Body of pancreas (tissue), 4 donors: ENCODE data around the gene GNAI2. TPM values are rescaled to one million over a fixed set of nuclear protein-coding genes. Genes with fewer than 3 reads are reported as not detected.
"Not testable (repeated sequence)": the region's sequence is repeated elsewhere in the genome, so short reads cannot be mapped to it uniquely, and the experiment has no call there.

Experiments
- ATAC-seq: fragments of 150-250 bp; one replicate; pipeline ENCODE4 v1.9.1; 2016
- DNase-seq, 4 donors: peaks; one replicate each; pipeline ENCODE4 v3.0.0-alpha.2; 2019
- H3K27ac ChIP-seq, 4 donors: fragments of 200-600 bp; sonication (generic); 1 replicate in 3 of 4; 2 replicates in 1 of 4; pipeline versions ENCODE4 v1.5.1 to v1.6.1; 2016 to 2019; ENCODE audit warnings: mild to moderate bottlenecking in 1 of 4, mixed read lengths in 1 of 4, moderate library complexity in 1 of 4
- H3K27me3 ChIP-seq, 2 donors: fragments of 200-600 bp; sonication (generic); one replicate each; pipeline ENCODE4 v1.6.0; 2016; ENCODE audit warnings: mild to moderate bottlenecking in 1 of 2
- H3K36me3 ChIP-seq, 2 donors: fragments of 200-600 bp; sonication (generic); replicated peaks in 1 of 2; 2 replicates each; pipeline ENCODE4 v1.5.1; 2016; ENCODE audit warnings: low read depth in 2 of 2; ENCODE audit not compliant: insufficient read depth in 1 of 2
- H3K4me1 ChIP-seq: fragments of 200-600 bp; sonication (generic); one replicate; pipeline ENCODE4 v1.6.0; 2016
- H3K4me3 ChIP-seq, 2 donors: fragments of 200-600 bp; sonication (generic); 1 replicate in 1 of 2; 2 replicates in 1 of 2; pipeline ENCODE4 v1.5.1; 2016 to 2019
- H3K9me3 ChIP-seq, 3 donors: fragments of 200-600 bp; sonication (generic); 1 replicate in 2 of 3; 2 replicates in 1 of 3; pipeline ENCODE4 v1.5.1; 2016
- CTCF ChIP-seq, 7 experiments: fragments of 450-650 bp in 4 of 7; fragments of 200-600 bp in 3 of 7; sonication (generic) in 3 of 7; IDR thresholded peaks; one replicate each; pipeline ENCODE4 v1.5.1; 2016 to 2019; ENCODE audit warnings: antibody characterized with exemption in 7 of 7
- POLR2A ChIP-seq, 3 donors: fragments of 450-650 bp; IDR thresholded peaks; one replicate each; pipeline ENCODE4 v1.6.1; 2016; ENCODE audit warnings: antibody characterized with exemption in 3 of 3, mild to moderate bottlenecking in 2 of 3
- WGBS, 2 donors: methylation state at CpG; one replicate each; pipeline ENCODE4 v1.1.5; 2017; 5-methylcytosine and 5-hydroxymethylcytosine counted together
- intact Hi-C: fragments of 100-400 bp; cut with DNase I; formaldehyde crosslinking; loops from one replicate; pipeline ENCODE4 v1.15.1; 2023
- total RNA-seq, 2 donors: library from RNA; depleted of rRNA; stranded (reverse); fragments of >200 nt; gene quantifications; one replicate each; pipeline ENCODE4 v1.1.0, GENCODE V29; 2016

Gene GNAI2
- total RNA-seq, 2 donors from 2014 or later, result 46.2 to 53.7 TPM

GRCh38 chr3:50243543-50243895 lies 7.5 kb downstream of the GNAI2 start:
- H3K4me3 ChIP-seq, result no peak overlapping the region
- intact Hi-C loops, result no loop called here

GRCh38 chr3:50244813-50245212 lies 8.8 kb downstream of the GNAI2 start:
- H3K4me3 ChIP-seq, H3K36me3 ChIP-seq, intact Hi-C loops, DNase-seq, ATAC-seq, H3K27me3 ChIP-seq, H3K9me3 ChIP-seq: not testable (repeated sequence)
- Histone ChIP-seq H3K4me1 (peaks cover 53% of the 10 kb centered on the region), H3K27ac (peak overlapping the region in 2 of 4 donors; percentile 74 to 80)
- 68 to 79% methylated on average over 6 of the region's 6 CpGs for WGBS, 2 donors

More at GRCh38 chr3:50243543-50243895, 7.5 kb downstream of the GNAI2 start:
- Histone ChIP-seq H3K27me3 (no peaks in the 10 kb centered on the region), H3K9me3 (no peaks in the 10 kb centered on the region), H3K36me3 (no peaks in the 10 kb centered on the region), H3K4me1 (peaks cover 62% of the 10 kb centered on the region), H3K27ac (peak overlapping the region in 3 of 4 donors; percentile 43 to 80 (median 74))
- TF ChIP-seq CTCF (IDR thresholded peaks at IDR 0.05), result no peak
- TF ChIP-seq POLR2A (IDR thresholded peaks at IDR 0.05), result no peak
- DNase-seq, result no peak
- 73 to 78% methylated on average over 4 of the region's 4 CpGs for WGBS, 2 donors
- ATAC-seq, result no peak

GRCh38 chr3:50245251-50245745 lies 9.3 kb downstream of the GNAI2 start:
- H3K4me1 ChIP-seq, result peaks cover 49% of the 10 kb centered on the region
- 68 to 84% methylated on average over 7 to 15 of the region's 16 CpGs for WGBS, 2 donors
- peak overlapping the region in 3 of 4 donors; percentile 74 to 81 (median 80) for H3K27ac ChIP-seq
- intact Hi-C loops, result no loop called here
- H3K4me3 ChIP-seq, result no peak overlapping the region
- H3K36me3 ChIP-seq, result no peaks in the 10 kb centered on the region
- no peak for ATAC-seq
- TF ChIP-seq CTCF (IDR thresholded peaks at IDR 0.05), result no peak
- TF ChIP-seq POLR2A (IDR thresholded peaks at IDR 0.05), result no peak
- H3K27me3 ChIP-seq, result no peaks in the 10 kb centered on the region
- no peaks in the 10 kb centered on the region for H3K9me3 ChIP-seq
- DNase-seq, result no peak

- intact Hi-C loops, result no loop called here
- no peaks in the 10 kb centered on the region for H3K36me3 ChIP-seq
- TF ChIP-seq POLR2A (IDR thresholded peaks at IDR 0.05) (no peak), CTCF (IDR thresholded peaks at IDR 0.05) (peak; percentile 96 to 98 (median 97))
- H3K27ac ChIP-seq, result peak overlapping the region; percentile 56 to 81 (median 77)
- 0 to 4% methylated on average over 5 to 24 of the region's 25 CpGs for WGBS, 2 donors
- H3K4me3 ChIP-seq, result peak overlapping the region in 1 of 2 donors; percentile 1
- no peaks in the 10 kb centered on the region for H3K9me3 ChIP-seq
- no peaks in the 10 kb centered on the region for H3K27me3 ChIP-seq
- peaks cover 50% of the 10 kb centered on the region for H3K4me1 ChIP-seq
- ATAC-seq (peak; percentile 86), DNase-seq (peak; percentile 89 to 93 (median 92))
Observed at GRCh38 chr3:50245831-50246516, 10.0 kb downstream of the GNAI2 start.

- H3K4me3 ChIP-seq, result no peak overlapping the region
- DNase-seq (peak in 1 of 4 donors; percentile 52), ATAC-seq (no peak)
- peak overlapping the region in 3 of 4 donors; percentile 74 to 81 (median 80) for H3K27ac ChIP-seq
- no peak for TF ChIP-seq POLR2A (IDR thresholded peaks at IDR 0.05)
- TF ChIP-seq CTCF (IDR thresholded peaks at IDR 0.05), result peak in 1 of 7 experiments; percentile 3
- H3K27me3 ChIP-seq, result no peaks in the 10 kb centered on the region
- 30 to 43% methylated on average over 6 to 10 of the region's 10 CpGs for WGBS, 2 donors
- intact Hi-C loops, result no loop called here
- H3K4me1 ChIP-seq, result peaks cover 49% of the 10 kb centered on the region
- H3K36me3 ChIP-seq, result no peaks in the 10 kb centered on the region
- no peaks in the 10 kb centered on the region for H3K9me3 ChIP-seq
Observed at GRCh38 chr3:50246517-50246954, 10.5 kb downstream of the GNAI2 start.
